Measurements from ENCODE around the gene SPTY2D1.

Gene SPTY2D1

DNA sequence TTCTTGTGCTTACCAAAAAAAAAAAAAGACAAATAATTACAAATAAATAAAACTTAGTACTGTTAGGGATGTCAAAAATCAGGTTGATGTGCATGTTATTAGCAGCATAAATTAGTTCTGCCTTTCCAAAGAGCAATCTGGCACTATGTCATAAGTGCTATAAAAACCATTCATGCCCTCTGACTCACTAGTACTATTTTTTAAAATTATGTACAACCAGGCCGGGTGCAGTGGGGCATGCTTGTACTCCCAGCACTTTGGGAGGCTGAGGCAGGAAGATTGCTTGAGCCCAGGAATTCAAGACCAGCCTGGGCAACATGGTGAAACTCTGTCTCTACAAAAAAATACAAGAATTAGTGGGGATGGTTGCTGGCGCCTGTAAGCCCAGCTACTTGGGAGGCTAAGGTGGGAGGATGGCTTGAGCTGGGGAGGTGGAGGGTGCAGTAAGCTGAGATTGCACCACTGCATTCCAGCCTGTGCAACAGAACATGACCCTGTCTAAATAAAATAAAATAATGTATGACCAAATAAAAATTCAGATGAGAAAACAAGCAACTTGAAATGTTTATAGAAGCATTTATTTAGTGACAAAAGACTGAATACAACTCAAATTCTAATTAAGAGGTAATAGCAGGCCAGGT, 70.9 kb downstream of the SPTY2D1 start:
- no peak for DNase-seq (ENCODE audit: low read depth, low spot score)

All from ELF-1 (cell line).